HG02763 (cell line): ENCODE data around the gene OR51L1.
"Not testable (repeated sequence)": the region's sequence is repeated elsewhere in the genome, so short reads cannot be mapped to it uniquely, and the experiment has no call there.

Source experiments
- ATAC-seq: cut with Tn5 transposase; IDR thresholded peaks from one replicate; pipeline ENCODE4 v1.9.1; 2021; ENCODE audit warnings: mild to moderate bottlenecking, moderate library complexity; ENCODE audit not compliant: unreplicated experiment

OR51L1 gene

GRCh38 chr11:4994551-4994950 is at the start of gene OR51L1:
Gene OR51L1, plus strand, starts transcription at chr11:4994851. Its CDS starts 4,132 bp downstream, at chr11:4998983.
- no peak for ATAC-seq

GRCh38 chr11:4947505-4947904 is 47.1 kb upstream of the OR51L1 start, which contains the start of gene OR51A4:
Gene OR51A4, minus strand, starts transcription at chr11:4947605. Its CDS starts 505 bp downstream, at chr11:4947100.
- ATAC-seq, result no peak

- ATAC-seq, result not testable (repeated sequence)
Observed at GRCh38 chr11:4955613-4956012, 39.0 kb upstream of the OR51L1 start, which contains the start of gene OR51A2. Gene OR51A2, minus strand, starts transcription at chr11:4955713. Its CDS starts 0 bp downstream, at chr11:4955713.

GRCh38 chr11:4957396-4957795 is 37.3 kb upstream of the OR51L1 start:
- ATAC-seq, result no peak

- ATAC-seq, result no peak
Observed at GRCh38 chr11:4960877-4961276, 33.8 kb upstream of the OR51L1 start.

- no peak for ATAC-seq
Observed at GRCh38 chr11:4962816-4963215, 31.8 kb upstream of the OR51L1 start.

- ATAC-seq, result no peak
Observed at GRCh38 chr11:4975436-4975835, 19.2 kb upstream of the OR51L1 start.

- no peak for ATAC-seq
Observed at GRCh38 chr11:4979036-4979435, 15.6 kb upstream of the OR51L1 start.

GRCh38 chr11:4982678-4983077 is 12.0 kb upstream of the OR51L1 start:
- no peak for ATAC-seq

- ATAC-seq, result no peak
Observed at GRCh38 chr11:4983841-4984240, 10.8 kb upstream of the OR51L1 start.

GRCh38 chr11:4991060-4991459 is 3.6 kb upstream of the OR51L1 start:
- no peak for ATAC-seq

GRCh38 chr11:5004424-5005274 is 10.0 kb downstream of the OR51L1 start:
- no peak for ATAC-seq

GRCh38 chr11:5007561-5007960 is 12.9 kb downstream of the OR51L1 start:
- no peak for ATAC-seq

GRCh38 chr11:5011254-5011653 is 16.6 kb downstream of the OR51L1 start:
- no peak for ATAC-seq

GRCh38 chr11:5013012-5013411 is 18.4 kb downstream of the OR51L1 start:
- ATAC-seq, result no peak

GRCh38 chr11:5021996-5022395 is 27.3 kb downstream of the OR51L1 start:
- no peak for ATAC-seq

- ATAC-seq, result no peak
Observed at GRCh38 chr11:5036669-5037068, 42.0 kb downstream of the OR51L1 start.

- no peak for ATAC-seq
Observed at GRCh38 chr11:5037926-5038325, 43.3 kb downstream of the OR51L1 start.

GRCh38 chr11:5038341-5038740 is 43.7 kb downstream of the OR51L1 start:
- no peak for ATAC-seq

GRCh38 chr11:5040876-5041275 is 46.2 kb downstream of the OR51L1 start:
- no peak for ATAC-seq

GRCh38 chr11:5042091-5042490 is 47.4 kb downstream of the OR51L1 start:
- no peak for ATAC-seq

GRCh38 chr11:5043380-5043779 is 48.7 kb downstream of the OR51L1 start:
- ATAC-seq, result no peak

- no peak for ATAC-seq
Observed at GRCh38 chr11:5046226-5046625, 51.6 kb downstream of the OR51L1 start, which contains the start of gene OR52J3. Gene OR52J3, plus strand, starts transcription at chr11:5046526. Its CDS starts 0 bp downstream, at chr11:5046526.
